ENCODE results near the gene SCMH1.

SCMH1 gene

GRCh38 chr1:41021526-41022308 lies 220.4 kb downstream of the SCMH1 start, which contains the start of gene SLFNL1:
SLFNL1 (minus strand) TSS chr1:41021725; CDS start chr1:41020660, 1,065 bp downstream.
- DNase-seq = no peak

GRCh38 chr1:41020654-41021053 lies 221.5 kb downstream of the SCMH1 start:
- no peak for DNase-seq

- no peak for DNase-seq
Measured at GRCh38 chr1:41020109-41020576, 222.0 kb downstream of the SCMH1 start.

DNA sequence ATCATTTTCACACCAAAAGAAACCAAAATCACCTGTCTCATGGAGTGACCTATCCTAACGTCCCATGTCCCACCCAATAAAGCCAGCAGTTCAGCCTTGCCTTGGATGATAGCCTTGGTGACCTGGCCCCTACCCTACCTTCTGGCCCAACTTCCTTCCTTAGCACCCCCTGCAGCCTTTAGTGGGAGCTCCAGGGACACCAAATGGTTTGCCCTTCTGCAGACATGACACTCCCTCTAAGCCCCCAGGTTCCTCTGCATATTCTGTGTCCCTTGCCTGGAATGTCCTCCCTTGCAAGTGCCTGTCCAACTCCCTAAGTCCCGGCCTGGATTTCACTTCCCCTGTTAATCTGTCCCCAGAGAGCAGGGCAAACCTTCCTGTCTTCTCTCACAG lies 222.8 kb downstream of the SCMH1 start:
- DNase-seq = no peak

GRCh38 chr1:41018018-41018410 lies 224.1 kb downstream of the SCMH1 start:
- no peak for DNase-seq

DNA sequence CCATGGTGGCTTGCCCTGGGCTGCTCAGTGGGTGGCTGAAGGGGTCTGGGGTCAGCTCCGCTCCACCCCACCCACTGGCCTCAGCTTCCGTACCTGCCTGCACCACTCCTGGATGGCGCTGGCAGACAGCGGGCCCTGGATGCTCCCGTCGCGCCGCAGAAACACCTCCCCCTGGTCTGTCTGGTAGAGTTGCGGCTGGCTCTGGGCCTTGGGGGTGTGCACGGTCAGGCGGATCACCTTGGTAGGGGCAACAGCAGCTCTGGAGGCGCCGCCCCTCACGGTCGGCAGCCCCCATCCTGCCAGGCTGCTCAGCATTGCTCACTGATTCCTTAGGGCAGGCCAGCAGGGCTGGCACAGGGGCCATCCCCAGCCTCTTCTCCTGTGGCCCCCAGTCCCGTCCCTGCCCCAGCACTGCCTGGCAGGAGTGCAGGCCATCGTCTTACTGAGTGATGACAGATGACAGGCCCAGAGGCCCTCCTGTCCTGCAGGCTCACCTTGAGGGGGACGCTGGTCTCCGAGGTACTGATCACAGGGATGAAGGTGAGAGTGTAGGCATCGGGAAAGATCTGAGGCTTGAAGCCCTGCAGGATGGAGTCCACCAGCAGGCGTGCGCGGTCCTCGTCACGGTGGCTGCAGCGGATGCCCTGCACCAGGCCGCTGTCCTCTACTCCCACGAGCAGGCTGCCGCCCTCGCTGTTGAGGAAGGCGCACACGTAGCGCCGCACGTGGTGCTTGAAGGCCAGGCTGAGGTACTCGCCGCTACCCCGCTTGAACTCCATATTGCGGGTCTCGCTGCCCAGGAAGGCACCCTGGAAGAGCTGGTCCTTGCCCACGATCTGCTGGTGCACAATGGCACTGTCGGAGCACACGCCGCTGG lies 224.7 kb downstream of the SCMH1 start:
- no peak for DNase-seq

DNA sequence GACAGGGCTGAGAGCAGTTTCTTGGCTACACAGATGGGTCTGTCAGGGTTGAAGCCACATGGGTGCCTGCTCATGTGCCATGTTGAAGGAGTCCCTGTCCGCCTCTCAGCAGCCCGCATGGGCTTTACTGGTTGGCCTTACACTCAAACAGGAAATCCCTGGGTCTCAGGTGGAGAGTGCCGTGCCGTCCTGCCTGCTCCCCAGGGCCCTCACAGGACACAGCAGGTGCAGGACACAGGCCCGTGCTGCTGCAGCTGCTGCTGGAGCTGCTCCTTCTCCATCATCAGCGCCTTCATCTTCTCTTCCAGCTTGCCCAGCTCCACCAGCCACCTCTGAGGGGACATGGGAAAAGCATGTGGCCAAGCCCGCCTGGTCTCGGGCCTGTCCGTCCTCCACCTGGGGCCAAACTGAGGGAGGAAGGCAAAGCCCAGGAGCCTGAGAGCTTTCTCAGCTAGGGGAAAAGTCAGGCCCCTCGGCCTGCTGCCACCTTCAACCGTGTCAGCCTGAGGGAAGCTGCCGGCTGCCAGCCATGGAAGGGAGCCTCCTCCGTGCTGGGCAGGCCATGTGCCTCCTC lies 226.1 kb downstream of the SCMH1 start:
- no peak for DNase-seq

DNA sequence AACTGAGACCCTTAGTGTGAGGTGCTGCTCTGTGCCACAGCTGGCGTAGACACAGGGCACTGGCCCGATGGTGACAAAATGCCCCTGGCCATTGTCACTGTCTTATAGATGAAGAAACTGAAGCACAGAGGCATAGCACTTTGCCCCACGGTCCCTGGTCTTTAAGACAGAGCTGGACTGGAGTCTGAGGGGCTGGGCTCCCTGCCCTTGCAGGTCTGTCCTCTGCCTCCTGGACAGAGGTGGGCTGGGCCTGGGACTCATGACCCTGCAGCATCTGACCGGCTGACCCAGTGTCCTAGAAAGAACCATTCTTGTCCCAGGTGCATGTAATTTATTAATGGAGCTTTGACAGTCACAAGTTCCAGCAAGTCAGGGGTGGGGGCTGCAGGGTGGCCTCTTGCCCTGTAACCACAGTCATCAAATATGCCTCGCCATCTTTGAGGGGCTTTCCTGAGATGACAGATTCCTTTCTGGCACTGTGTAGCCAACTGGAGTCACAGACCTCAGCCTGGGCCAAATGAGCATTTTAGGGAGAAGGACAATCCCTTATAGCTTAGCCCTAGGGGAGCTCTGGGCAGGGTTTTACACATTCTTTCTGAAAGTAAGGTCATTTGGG lies 226.7 kb downstream of the SCMH1 start:
- no peak for DNase-seq

GRCh38 chr1:41014871-41015270 lies 227.2 kb downstream of the SCMH1 start:
- DNase-seq = no peak

GRCh38 chr1:41013796-41014195 lies 228.3 kb downstream of the SCMH1 start:
- DNase-seq = no peak

- DNase-seq = no peak
Measured at GRCh38 chr1:41013024-41013423, 229.1 kb downstream of the SCMH1 start.

GRCh38 chr1:41010345-41010744 lies 231.8 kb downstream of the SCMH1 start:
- DNase-seq = no peak

GRCh38 chr1:41009466-41009865 lies 232.6 kb downstream of the SCMH1 start:
- no peak for DNase-seq

DNA sequence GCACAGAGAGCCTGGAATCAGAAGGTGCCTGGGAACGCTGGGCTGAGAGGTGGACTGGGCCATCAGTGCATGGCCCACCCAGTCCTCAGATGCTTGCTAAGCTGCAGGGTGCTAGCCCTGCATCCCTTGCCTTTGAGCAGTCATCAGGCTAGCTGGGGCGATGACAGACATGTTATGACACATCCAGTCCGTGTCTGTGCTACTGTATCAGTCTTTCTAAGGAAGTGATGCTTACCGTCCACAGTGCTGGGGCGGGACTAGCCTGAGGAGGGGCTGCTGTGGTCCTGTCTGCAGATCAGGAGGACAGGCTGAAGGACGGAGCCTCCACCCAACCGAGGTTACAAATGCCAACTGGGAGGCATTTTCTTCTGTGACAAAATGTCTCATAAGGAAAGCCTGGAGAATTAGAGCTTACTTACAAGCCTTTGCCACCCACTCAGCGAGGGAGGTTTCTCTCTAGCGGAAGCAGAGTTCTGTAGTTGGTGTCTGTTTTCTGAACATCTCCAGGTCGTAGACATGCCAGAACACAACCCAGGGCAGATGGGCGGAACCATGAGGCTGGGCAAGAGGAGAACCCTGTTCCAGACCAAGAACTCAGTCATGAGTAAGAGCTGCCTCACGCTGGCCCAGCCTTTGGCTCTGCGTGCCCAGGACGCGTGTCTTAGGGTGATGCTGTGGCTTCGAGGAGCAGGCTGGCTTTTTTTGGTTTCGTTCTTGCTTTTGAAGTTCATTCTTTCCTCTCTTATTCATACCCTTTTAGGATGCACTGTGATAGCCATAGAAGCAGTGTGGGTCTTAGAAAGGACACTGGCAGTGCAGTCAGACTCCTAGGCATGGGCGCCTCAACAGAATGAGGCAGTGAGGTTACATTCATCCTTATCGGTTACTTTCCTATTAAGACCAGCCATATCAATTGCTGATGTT lies 234.9 kb downstream of the SCMH1 start:
- no peak for DNase-seq

DNA sequence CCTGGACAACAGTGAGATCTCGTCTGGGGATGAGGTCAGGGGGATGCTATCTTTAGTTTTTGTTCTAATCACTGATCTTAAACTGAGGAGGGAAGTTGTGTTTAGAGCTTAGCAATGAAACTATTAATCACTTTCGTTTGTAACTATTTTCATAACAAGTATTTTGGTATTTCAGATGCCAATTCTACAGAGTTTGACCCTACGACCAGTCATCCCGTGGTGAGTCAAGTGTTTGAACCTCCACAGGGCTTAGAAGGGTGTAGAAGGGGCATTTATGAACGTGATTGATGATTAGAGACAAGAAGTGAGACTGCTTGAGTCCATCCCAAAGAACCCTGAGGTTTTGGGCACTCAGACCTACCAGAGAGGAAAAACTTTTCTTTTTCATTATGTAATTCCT lies 236.2 kb downstream of the SCMH1 start:
- DNase-seq = no peak

- DNase-seq = peak; percentile 80
Measured at GRCh38 chr1:41003640-41004220, 238.4 kb downstream of the SCMH1 start.

GRCh38 chr1:41003127-41003639 lies 238.9 kb downstream of the SCMH1 start:
- DNase-seq = no peak

DNA sequence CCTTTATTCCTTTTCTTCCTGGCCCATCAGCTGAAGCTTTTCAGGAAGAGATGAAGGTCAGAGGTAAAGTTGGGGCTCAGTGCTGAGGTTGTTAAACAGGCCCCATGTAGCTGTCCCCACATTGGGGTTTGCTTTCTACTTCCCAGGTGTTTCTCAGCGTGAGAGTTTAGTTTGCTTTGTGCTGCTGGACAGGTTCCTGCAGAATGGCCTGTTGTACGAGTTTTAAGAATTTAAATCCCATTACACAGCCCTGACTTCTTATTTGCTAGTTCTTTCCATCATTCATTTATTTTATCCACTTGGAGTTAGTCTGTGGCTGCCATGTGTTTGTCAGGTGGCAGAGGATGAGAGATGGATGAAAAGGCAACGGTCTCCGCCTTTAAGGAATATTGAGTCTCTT lies 243.4 kb downstream of the SCMH1 start:
- DNase-seq = no peak

GRCh38 chr1:40997096-40997495 lies 245.0 kb downstream of the SCMH1 start:
- DNase-seq = no peak

- DNase-seq = no peak
Measured at GRCh38 chr1:40989066-40989465, 253.0 kb downstream of the SCMH1 start.

DNA sequence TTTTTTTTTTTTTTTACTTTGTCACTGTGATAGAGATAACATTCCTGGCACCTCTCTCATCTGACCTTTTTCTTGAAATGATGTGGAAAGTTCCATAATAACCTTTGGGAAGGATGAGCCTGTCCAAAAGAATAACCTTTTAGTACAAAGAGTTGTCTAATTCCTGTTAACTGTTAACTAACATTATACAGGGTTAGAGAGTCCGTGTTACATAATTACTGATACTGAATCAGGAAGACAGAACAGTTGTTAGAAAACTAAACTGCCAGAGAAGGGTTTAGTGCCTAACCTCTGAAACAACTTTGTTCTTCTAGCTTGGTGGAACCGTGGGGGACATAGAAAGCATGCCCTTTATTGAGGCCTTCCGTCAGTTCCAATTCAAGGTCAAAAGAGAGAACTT lies 253.8 kb downstream of the SCMH1 start:
- no peak for DNase-seq
